ENCODE results near the gene FARP1.

- TF ChIP-seq TEAD4 (CRISPR knock-in tag; IDR thresholded peaks at IDR 0.05) (no peak), NR3C1 (CRISPR knock-in tag; conservative IDR thresholded peaks at IDR 0.05; ENCODE audit: low read depth) (no peak), GTF2I (CRISPR knock-in tag; conservative IDR thresholded peaks at IDR 0.05) (no peak), NFYB (CRISPR knock-in tag; conservative IDR thresholded peaks at IDR 0.05; ENCODE audit: low read depth) (no peak), ATF1 (CRISPR knock-in tag; IDR thresholded peaks at IDR 0.05) (no peak), FOXP1 (CRISPR knock-in tag; IDR thresholded peaks at IDR 0.05; ENCODE audit: borderline replicate concordance) (no peak), CREM (CRISPR knock-in tag; IDR thresholded peaks at IDR 0.05) (no peak)
- TF ChIP-seq, protein P1, sequence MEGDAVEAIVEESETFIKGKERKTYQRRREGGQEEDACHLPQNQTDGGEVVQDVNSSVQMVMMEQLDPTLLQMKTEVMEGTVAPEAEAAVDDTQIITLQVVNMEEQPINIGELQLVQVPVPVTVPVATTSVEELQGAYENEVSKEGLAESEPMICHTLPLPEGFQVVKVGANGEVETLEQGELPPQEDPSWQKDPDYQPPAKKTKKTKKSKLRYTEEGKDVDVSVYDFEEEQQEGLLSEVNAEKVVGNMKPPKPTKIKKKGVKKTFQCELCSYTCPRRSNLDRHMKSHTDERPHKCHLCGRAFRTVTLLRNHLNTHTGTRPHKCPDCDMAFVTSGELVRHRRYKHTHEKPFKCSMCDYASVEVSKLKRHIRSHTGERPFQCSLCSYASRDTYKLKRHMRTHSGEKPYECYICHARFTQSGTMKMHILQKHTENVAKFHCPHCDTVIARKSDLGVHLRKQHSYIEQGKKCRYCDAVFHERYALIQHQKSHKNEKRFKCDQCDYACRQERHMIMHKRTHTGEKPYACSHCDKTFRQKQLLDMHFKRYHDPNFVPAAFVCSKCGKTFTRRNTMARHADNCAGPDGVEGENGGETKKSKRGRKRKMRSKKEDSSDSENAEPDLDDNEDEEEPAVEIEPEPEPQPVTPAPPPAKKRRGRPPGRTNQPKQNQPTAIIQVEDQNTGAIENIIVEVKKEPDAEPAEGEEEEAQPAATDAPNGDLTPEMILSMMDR (IDR thresholded peaks at IDR 0.05): no peak
These were observed 29.9 kb downstream of the FARP1 start for GRCh38 chr13:98172590-98173422.

Data from WTC11 (cell line).